NCI-H446 (cell line): ENCODE data around the gene CD46.
"Not testable (repeated sequence)": the region's sequence is repeated elsewhere in the genome, so short reads cannot be mapped to it uniquely, and the experiment has no call there.

Source experiments
- DNase-seq, 2 experiments: peaks; one replicate each; lab custom pipeline; 2025; lab: John Stamatoyannopoulos, UW

CD46 gene

DNA sequence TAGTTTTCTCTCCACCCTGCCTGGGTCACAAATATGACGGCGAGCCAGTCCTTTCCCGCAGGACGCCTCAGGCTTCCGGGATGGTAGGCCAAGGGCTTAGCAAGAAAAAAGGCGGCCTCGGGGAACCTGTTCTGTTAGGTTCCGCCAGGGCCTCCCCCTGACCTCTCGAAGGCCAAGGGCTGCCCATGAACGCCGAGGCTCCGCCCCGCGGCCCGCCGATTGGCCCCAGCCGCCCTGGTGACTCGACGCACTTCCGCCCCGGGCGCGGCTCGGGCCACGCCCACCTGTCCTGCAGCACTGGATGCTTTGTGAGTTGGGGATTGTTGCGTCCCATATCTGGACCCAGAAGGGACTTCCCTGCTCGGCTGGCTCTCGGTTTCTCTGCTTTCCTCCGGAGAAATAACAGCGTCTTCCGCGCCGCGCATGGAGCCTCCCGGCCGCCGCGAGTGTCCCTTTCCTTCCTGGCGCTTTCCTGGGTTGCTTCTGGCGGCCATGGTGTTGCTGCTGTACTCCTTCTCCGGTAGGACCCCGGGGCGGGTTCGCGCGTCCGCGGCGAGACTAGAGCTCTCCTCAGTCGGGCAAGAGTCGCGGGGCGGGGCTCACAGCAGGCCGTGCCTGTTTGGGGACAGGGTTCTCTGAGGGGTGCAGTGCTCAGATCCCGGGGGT is at the start of gene CD46:
Gene CD46, plus strand, starts transcription at position 265 of the 666 bp plus-strand sequence. Its CDS starts 159 bp downstream, at position 424.
- peak; percentile 93 to 99 for DNase-seq

DNA sequence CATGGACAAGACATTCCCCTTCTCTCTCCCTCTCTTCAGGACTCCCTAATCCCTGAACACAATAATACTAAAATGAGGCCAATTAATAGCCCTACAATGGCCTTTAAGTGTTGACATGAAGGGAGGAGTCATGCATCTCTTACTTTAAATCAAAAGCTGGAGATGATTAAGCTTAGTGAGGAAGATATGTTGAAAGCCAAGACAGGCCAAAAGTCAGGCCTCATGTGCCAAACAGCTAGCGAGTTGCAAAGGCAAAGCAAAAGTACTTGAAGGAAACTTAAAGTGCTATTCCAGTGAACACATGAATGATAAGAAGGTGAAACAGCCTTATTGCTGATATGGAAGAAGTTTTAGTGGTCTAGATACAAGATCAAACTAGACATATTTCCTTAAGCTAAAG is 49.5 kb upstream of the CD46 start:
- no peak for DNase-seq

DNA sequence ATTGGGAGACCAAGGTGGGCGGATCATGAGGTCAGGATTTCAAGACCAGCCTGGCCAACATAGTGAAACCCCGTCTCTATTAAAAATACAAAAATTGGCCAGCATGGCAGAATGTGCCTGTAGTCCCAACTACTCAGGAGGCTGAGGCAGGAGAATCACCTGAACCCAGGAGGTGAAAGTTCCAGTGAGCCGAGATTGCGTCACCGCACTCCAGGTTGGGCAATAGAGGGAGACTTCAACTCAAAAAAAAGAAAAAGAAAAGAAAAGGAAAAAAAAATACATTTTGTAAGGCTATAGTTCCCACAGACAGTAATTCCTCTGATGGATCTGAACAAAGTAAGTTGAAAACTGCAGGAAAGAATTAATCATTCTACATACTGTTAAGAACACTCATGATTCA is 48.1 kb upstream of the CD46 start:
- no peak for DNase-seq

DNA sequence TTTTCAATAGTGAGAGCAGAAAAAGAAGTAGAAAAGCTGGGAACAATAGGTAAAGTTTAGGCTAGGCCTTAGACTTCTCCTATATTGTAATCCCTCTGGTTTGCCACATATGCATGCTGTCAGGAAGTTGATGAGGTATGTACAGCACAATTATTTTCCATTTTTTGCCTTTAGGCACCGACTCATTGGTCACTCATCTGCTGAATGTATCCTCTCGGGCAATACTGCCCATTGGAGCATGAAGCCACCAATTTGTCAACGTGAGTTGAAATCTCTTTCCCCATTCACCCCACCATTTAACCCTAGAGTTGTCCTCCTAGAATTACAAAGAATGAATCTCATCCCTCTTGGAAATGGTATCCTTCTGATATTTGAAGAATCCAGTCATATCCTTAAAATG is 43.9 kb upstream of the CD46 start:
- DNase-seq: not testable (repeated sequence)

DNA sequence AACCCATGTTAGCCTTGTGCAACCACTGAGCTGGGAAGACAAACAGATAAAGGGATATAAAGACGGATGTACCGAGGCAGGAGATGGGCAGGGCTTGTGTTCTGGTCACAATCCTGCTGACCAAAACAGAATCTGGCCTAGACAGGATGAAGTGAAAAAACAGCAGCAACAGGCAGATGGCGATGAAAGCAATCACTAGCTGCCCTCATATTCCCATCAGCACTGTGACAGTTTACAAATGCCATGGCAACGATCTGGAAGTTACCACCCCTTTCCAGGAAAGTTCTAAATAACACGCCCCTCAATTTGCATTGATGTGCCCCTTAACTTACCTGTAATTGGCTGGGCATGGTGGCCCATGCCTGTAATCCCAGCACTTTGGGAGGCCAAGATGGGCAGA is 40.6 kb upstream of the CD46 start:
- DNase-seq: no peak

DNA sequence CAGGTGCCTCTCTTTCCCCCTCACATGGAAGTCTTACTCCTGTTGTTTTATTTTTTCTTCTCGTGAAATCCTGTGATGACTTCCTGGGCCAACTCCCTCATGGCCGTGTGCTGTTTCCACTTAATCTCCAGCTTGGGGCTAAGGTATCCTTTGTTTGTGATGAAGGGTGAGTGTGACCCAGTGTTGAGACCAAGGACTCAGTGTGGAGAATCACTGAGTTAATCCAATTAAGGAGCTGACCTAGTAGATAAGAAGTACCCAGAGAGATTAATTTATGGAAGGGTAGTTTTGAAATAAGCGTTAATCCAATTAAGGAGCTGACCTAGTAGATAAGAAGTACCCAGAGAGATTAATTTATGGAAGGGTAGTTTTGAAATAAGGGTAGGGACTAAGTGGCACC is 39.2 kb upstream of the CD46 start:
- not testable (repeated sequence) for DNase-seq

DNA sequence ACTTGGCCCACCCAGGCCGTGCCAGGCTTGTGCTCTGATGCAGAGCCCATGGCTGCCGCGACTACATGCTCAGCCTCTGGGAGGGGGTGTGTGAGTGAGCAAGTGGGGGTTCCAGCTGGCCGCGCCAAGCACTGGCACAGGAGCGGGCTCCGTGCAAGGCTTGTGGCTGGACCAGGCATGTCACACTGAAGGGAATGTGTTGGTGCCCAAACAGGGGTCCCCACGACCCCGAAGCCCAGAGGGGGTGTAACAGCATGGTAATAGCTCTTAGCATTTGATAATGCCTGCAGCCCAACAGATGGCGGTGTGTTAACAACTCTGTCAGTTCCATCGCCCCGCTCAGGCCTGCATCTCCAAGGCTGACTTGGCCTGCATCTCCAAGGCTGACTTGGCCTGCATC is 38.3 kb upstream of the CD46 start:
- peak in 1 of 2 experiments; percentile 7 for DNase-seq

DNA sequence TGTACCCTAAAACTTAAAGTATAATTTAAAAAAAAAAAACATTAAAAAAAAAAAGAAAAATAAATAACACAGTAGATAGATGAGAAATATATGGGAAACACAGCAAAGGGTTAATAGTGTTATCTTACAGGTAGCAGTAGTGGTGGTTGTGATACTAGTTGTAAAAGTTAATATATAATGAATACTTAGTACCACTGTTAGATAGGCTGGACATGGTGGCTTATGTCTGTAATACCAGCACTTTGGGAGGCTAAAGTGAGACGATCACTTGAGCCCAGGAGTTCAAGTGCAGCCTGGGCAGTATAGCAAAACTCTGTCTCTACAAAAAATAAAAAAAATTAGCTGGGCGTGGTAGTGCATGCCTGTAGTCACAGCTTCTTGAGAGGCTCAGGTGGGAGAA is 32.6 kb upstream of the CD46 start:
- DNase-seq: no peak

DNA sequence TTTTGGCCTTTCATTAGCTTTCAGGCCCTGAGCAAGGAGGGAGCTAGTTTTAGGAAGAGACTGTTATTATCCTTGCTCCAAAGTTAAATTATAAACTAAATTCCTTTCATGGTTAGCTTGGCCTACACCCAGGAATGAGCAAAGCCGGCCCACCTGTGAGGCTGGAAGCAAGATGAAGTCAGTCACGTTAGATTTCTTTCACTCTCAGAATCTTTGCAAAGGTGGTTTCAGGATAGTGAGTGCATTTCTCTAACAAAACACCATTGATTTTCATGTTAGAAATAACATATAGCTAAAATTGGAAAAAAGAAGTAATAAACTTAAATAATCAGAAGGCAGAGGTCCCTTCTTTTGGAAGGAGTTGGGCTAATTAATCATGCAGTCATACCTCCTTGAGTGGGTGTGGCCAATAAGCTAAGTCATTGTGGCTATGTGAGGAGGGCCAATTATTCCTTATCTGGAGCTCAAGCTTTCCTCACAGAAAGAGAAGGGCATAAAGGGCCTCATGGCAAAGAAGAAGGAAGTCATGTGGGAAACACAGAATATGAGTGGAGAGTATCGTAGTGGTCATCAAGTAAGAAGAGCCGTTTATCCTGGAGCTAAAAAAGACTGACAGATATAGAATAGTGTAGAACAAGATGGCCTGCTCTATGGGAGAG is 23.5 kb upstream of the CD46 start:
- DNase-seq: not testable (repeated sequence)

DNA sequence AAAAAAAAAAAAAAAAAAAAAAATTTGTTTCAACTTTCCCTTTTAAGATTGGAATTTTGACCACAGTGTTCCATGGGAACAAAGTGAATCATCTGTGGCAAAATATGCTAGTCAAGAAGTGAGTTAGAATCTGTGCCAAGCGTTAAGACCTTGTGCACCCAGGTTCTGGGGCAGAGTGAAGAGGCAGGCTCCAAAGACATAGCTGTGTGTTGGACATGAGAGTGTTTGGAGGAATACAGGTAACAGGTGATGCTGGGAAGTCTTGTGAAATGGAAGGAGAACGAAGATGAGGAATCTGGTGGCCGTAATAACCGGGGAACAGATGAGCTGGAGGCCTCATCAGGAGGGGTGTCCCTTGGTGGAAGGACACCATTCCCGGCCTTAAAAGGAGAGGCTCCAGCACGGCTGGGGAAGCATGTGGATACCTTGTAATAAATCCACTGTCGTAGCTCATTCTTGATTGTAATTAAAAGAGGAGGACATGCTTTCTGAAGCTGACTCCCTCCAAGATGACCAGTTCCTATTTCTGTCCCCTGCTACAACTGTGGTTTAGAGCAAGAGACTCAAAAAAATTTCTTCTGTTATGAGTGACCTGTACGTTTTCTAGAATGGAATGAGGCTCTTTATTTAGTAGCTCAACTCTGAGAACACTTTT is 14.2 kb upstream of the CD46 start:
- not testable (repeated sequence) for DNase-seq

DNA sequence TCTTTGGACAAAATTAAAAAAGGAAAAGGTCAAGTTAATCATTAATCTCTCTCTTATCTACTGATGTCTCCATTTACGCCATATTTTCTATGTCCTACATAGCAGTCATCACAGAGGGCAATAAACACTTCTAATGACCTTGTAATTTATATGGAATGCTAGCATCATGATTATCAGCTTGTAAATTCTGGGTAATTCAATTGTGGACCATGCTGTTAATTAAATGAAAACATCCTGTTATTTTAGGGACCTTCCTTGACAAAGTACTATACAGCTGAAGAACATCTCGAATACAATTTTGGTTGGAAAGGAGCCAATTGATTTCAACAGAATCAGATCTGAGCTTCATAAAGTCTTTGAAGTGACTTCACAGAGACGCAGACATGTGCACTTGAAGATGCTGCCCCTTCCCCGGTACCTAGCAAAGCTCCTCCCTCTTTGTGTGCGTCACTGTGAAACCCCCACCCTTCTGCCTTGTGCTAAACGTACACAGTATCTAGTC is 13.6 kb upstream of the CD46 start:
- not testable (repeated sequence) for DNase-seq

DNA sequence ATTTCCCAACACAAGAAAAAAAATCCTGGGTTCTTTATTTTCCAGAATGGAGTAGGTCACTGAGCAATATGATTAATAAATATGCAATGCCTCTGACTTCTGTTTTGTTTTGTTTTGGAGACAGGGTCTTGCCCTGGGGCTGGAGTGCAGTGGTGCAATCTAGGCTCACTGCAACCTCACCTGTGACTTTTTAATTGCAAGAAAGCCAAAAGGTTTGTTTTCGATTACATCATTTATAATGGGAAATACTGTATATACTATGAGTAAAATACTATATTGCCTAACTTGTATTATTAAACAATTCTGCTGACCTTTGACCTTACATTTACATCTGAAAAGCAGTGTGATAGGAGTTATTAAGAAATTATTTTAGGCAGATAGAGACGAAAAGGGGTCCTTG is 11.6 kb upstream of the CD46 start:
- no peak for DNase-seq

DNA sequence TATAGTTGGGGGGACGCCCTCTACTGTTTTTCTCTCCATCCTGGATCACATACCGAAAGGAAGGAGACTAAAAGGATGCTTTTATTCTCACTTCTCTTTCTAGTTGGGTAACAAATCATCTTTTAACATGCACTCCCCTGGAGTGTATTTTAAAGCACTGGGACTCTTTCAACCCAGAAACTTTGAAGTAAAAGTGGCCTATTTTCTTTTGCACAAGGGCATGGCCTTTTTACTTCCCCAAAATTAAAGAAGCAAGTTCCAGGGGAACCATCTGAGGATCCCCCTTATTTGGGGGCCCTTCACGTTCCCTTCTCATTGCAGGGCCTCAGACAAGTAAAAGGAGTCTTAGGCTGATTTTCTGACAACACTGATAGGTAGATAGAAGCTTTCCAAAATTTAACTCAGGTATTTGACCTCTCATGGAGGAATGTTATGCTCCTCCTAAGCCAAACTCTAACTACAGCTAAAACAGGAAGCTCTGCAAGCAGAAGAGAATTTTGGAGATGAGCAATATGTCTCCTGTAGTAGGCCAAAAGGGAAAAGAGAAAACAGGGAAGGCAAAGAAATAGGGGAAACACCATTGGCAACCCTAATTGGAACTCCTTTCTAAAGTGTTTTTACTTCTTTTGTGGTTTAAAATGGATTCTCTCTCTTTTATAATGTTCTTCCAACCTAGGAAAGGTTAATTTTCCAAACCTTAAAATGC is 8.9 kb upstream of the CD46 start:
- no peak for DNase-seq

DNA sequence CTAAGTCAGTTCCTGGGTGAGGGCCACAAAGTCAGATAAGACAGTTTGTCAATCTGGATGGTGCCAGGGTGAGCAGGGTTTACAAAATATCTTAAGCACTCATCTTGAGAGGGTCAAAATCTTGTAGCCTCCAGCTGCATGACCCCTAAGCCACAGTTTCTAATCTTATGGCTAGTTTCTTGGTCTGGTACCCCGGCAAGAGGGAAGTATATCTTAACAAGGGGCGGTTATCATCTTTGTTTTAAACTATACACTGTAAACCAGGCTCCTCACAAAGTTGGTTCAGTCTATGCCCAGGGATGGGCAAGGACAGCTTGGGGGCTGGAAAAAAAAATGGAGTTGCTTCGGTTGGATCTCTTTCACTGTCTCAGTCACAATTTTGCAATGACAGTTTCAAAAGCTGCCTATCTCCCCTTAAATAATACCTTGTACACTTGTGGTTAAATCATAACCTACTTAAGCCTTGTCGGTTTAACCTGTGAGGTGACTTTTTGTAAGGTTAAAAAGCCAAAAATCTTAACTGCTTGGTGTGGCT is 7.8 kb upstream of the CD46 start:
- no peak for DNase-seq

DNA sequence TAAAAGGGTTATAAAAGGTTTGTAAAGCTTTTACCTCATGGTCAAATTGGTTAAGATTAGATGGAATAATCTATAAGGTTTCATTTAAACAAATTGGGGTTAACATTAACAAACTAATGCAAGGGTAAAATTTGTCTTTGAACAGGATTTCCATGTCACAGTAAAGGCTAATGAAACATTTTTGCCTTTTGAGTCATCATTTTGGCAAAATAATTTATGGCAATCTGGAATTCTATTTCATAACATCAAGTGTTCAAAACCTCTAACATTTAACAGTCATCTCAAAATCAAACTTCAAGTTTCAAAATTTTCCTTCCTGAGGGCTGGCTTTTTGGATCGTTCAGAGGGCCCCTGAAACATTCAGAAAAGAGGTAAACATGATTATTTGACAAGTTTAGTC is 6.6 kb upstream of the CD46 start:
- DNase-seq: no peak

DNA sequence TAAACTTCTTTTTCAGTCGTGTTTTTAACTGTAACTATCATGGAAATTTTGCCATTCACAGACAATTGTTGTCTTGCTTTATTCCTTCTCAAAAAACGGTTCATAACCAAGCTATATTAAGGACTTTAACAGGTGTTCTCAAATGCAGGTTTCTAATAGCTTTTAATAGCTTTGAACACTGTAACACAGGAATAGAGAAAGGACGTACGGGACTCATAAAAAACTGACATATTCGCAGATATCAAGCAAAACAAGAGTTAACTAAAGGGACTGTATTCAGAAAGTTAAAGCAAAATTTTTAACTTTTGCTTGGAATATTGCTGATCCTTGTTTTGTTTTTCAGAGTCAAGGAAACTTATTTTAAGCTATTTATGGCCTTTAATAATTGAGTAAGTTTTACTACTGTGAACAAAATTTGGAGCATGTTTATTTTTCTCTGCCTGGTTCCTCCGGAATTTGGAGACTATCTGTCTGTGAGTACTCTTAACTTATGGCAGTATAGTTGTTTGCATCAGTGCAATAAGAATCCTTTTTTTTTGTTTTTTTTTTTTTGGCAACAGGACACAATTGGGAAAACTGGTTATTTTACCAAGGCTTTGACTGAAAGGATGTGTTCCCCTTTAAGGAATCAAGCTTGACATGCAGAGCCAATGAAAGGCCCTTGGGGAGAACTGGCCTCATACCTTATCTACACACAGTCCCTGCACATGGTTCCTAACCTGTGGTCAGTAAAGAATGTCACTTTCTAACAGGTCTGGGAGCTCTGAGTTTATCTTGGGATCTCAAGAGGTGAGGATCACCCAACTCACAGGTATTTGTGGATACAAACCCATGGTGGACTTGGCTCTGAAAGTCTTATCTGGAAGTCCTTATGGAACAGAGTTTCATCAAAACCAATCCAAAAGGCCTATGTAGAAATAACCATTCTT is 5.8 kb upstream of the CD46 start:
- DNase-seq: no peak

DNA sequence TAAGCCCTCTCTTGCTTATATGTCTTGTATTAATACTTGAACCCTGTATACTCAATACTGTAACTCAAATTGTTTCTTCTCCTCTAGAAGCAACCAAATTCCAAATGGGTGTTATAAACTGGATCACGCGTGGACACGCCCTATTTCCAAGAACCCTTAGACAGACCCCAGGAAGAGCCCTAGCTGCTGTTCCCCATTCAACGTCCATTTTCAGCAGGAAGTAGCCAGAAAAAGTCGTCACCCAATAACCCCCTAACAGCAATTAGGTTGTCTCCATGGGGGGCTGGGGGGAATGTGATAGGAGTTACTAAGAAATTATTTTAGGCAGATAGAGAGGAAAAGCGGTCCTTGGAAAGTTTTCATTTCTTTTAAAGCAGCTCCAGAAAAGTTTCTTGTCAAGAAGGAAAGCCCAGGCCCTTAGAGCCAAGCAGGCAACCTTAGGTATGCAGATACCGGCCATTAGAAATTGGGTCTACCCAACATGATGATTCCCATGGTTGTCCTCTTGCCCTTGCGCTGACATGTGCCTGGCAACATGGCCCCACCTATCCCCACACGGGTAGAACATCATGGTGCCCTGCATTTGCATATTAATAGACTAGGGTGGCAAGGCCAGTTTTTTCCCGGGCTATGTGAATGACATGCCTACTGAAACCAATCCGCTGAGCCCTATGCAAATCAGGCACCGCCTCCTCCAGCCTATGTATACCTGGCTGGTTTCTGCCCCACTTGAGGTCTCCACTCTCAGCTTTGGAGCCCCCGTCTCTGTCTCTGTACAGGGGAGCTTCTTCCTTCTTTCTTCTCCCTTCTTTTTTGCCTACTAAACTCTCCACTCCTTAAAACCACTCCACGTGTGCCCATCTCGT is 4.0 kb upstream of the CD46 start:
- no peak for DNase-seq

DNA sequence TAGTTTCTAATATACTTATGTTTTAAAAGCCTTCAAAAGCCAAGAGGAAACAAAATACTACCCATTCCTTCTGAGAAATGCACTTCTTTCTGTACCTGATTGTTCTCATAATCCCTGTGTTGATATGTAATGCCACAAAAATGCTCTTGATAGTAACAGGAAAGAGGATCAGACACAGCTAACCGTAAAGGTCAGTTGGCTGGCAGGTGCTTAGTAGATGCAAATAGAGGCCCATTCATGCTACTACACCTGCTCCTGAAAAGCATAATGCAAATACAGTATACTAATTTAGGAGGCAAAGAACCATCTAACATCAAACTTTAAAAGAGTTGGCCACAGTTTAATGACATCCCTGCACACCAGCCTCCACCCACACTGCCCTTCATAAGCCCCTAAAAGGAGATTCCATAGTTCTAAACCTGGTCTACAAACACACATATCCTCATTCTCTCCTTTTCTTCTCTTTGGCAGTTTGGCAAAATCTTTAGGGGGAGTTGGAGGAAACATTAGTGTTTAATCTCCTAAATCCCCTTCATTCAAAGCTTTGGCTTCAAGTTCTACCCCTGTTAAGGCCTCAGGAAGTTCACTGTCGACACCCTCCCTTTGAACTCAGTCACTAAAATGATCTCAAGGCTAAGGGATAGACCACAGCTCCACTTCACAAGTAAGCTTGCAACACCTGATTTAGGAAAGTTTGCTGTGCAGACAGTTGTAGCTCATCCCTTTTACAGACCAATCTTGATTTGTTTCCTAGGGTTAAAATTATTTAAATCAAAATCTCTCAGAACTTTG is 2.9 kb upstream of the CD46 start:
- DNase-seq: no peak

DNA sequence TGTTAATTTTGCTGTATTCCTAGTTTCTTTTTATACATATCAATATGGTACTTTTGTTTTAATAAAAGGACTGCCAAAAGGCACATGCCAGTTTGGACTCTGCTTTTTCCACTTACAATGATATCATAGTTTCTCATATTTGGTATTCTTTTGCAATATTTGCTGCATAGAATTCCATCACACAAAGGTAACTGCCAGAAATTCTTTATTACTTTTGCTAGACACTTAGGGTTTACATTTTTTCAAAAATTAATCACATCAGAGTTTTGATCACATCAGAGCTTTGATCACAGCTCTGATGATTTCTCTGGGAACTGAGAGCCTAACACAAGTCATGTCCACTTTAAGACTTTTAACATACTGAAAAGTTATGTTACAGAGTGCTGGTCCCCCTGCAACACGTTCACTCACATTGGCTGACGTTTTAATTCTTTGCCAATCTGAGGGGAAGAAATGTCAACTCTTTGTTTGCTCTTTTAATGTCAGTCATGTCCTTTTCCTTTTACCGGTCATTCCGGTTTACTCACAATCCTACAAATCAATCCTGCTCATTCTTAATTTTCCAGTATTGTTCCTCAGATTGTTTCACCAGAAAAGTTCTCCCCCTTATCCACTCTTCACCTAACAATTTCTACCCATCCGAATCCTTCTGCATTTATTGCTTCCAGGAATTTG is 1.1 kb upstream of the CD46 start:
- no peak for DNase-seq
